K562 (cell line): ENCODE results near the gene TBC1D16. TPM values are rescaled to one million over a fixed set of nuclear protein-coding genes. Genes with fewer than 3 reads are reported as not detected.

Experiments
- ATAC-seq: fragments of 200-7000 bp; cut with Tn5 transposase; 3 replicates; pipeline ENCODE4 v1.9.1; 2020; ENCODE audit warnings: moderate library complexity
- BruUV-seq: library from RNA; stranded (reverse); fragments of 400-500 nt; replicated peaks from 2 replicates; lab custom pipeline; 2021; lab: Mats Ljungman, UMichigan
- CTCF ChIA-PET: fragments of 300-600 bp; formaldehyde crosslinking; extraction: SDS; loops from one replicate; lab custom pipeline; 2021; ENCODE audit warnings: low intra/inter-chr PET ratio; lab: Yijun Ruan, JAX
- POLR2A ChIA-PET: fragments of 300-600, 350-650 bp; sonication (Branson Sonifier 250); formaldehyde crosslinking; extraction: SDS; loops from one replicate; lab custom pipeline; 2021; ENCODE audit warnings: antibody characterized with exemption, inconsistent platforms; lab: Yijun Ruan, JAX
- DNase-seq, 4 experiments: peaks; one replicate each; pipeline versions ENCODE4 v3.0.0 to v3.0.0-alpha.2; 2011 to 2018; ENCODE audit warnings: low spot score in 3 of 4, mixed read lengths in 3 of 4; ENCODE audit errors: extremely low read depth in 1 of 4
- FAIRE-seq: peaks from 2 replicates; lab custom pipeline; 2011; peaks lifted over from hg19 to GRCh38; lab: Jason Lieb, UNC
- H2AFZ ChIP-seq: 2 replicates; pipeline ENCODE4 v1.6.0; 2011; ENCODE audit warnings: low read depth, low read length, control low read depth, inconsistent platforms
- H3K27ac ChIP-seq: fragments of 200-600 bp; 3 replicates; pipeline ENCODE4 v1.8.0; 2011; ENCODE audit warnings: low read depth, mild to moderate bottlenecking, control low read depth, inconsistent platforms, low read length, moderate library complexity, mixed read lengths; ENCODE audit errors: extremely low read depth
- H3K27me3 ChIP-seq, 2 experiments: fragments of 300-600 bp in 1 of 2; 2 replicates in 1 of 2; 3 replicates in 1 of 2; pipeline versions ENCODE4 v1.6.0 to v1.8.0; 2011; ENCODE audit warnings: inconsistent platforms in 2 of 2, low read length in 2 of 2, mild to moderate bottlenecking in 1 of 2, mixed read lengths in 1 of 2, moderate library complexity in 1 of 2; ENCODE audit not compliant: control insufficient read depth in 2 of 2, insufficient read depth in 2 of 2
- H3K36me3 ChIP-seq: fragments of 300-600 bp; 3 replicates; pipeline ENCODE4 v1.8.0; 2011; ENCODE audit warnings: mild to moderate bottlenecking, low read length, inconsistent platforms; ENCODE audit not compliant: control insufficient read depth, insufficient read depth
- H3K4me1 ChIP-seq, 2 experiments: fragments of 200-600 bp in 1 of 2; replicated peaks in 1 of 2; 2 replicates in 1 of 2; 3 replicates in 1 of 2; pipeline versions ENCODE4 v1.5.1 to v1.8.0; 2011; ENCODE audit warnings: inconsistent platforms in 2 of 2, low read length in 2 of 2, mild to moderate bottlenecking in 1 of 2, mixed read lengths in 1 of 2, moderate library complexity in 1 of 2; ENCODE audit not compliant: control insufficient read depth in 2 of 2, insufficient read depth in 2 of 2
- H3K4me2 ChIP-seq: 2 replicates; pipeline ENCODE4 v1.6.1; 2011; ENCODE audit warnings: low read length, control low read depth, inconsistent platforms, mixed read lengths; ENCODE audit not compliant: insufficient read depth
- H3K4me3 ChIP-seq: fragments of 200-600 bp; sonication (generic), shearing (Covaris generic); 2 replicates; pipeline ENCODE4 v1.5.1; 2016; ENCODE audit warnings: control low read depth, inconsistent platforms
- H3K79me2 ChIP-seq: fragments of 200-600 bp; 3 replicates; pipeline ENCODE4 v1.8.0; 2011; ENCODE audit warnings: low read length, inconsistent platforms; ENCODE audit not compliant: control insufficient read depth, insufficient read depth
- H3K9ac ChIP-seq, 2 experiments: 2 replicates each; pipeline versions ENCODE4 v1.6.0 to v1.6.1; 2011; ENCODE audit warnings: low read depth in 2 of 2, low read length in 2 of 2, control low read depth in 1 of 2, inconsistent platforms in 1 of 2, mild to moderate bottlenecking in 1 of 2, mixed read lengths in 1 of 2; ENCODE audit not compliant: insufficient read depth in 1 of 2
- H3K9me1 ChIP-seq: one replicate; pipeline ENCODE4 v1.6.0; 2011; ENCODE audit warnings: inconsistent platforms, mild to moderate bottlenecking, low read length, moderate library complexity; ENCODE audit not compliant: control insufficient read depth, insufficient read depth
- H3K9me3 ChIP-seq: replicated peaks from 2 replicates; pipeline ENCODE4 v1.5.1; 2011; ENCODE audit warnings: low read depth, low read length, inconsistent platforms; ENCODE audit not compliant: control insufficient read depth, insufficient read depth
- H4K20me1 ChIP-seq: replicated peaks from 2 replicates; pipeline ENCODE4 v1.6.1; 2011; ENCODE audit warnings: low read length, inconsistent platforms, mixed read lengths; ENCODE audit not compliant: control insufficient read depth, insufficient read depth
- EZH2 ChIP-seq: IDR thresholded peaks from 2 replicates; pipeline ENCODE4 v1.6.1; 2012; ENCODE audit warnings: low read depth, mild to moderate bottlenecking, inconsistent platforms, low read length, borderline replicate concordance
- WGBS: fragments of 100-300 bp; shearing (Covaris generic); methylation state at CpG from one replicate; pipeline ENCODE4 v1.1.6; 2016; ENCODE audit warnings: low coverage, mixed read lengths; ENCODE audit not compliant: insufficient coverage; ENCODE audit errors: missing lambda C conversion rate; 5-methylcytosine and 5-hydroxymethylcytosine counted together
- in situ Hi-C: fragments of 300-500 bp; cut with MboI; formaldehyde crosslinking; loops from 4 replicates; pipeline ENCODE4 v1.15.0; 2018; ENCODE audit warnings: inconsistent platforms, mixed read lengths
- intact Hi-C: fragments of 100-400 bp; cut with micrococcal nuclease; formaldehyde crosslinking; loops from 2 replicates; pipeline ENCODE4 v1.14.2; 2022
- polyA plus RNA-seq, 8 experiments: library from polyadenylated mRNA; depleted of rRNA in 4 of 8; stranded (reverse) in 5 of 8; unstranded in 3 of 8; fragments of >200 nt; fragmentation: Nextera tagmentation in 2 of 8; fragmentation: Illumina TruSeq in 1 of 8; extraction: Ambion mirVana in 2 of 8; extraction: Trizol in 1 of 8; gene quantifications; 2 replicates each; pipeline versions ENCODE4 v1.2.1 to v1.2.3, GENCODE V29; 2011 to 2014; ENCODE audit warnings: inconsistent platforms in 1 of 8, missing spikeins in 1 of 8
- total RNA-seq, 7 experiments: library from RNA; depleted of rRNA in 6 of 7; stranded (reverse); fragments of >200 nt in 6 of 7; fragmentation: Illumina TruSeq in 2 of 7; extraction: Trizol in 2 of 7; gene quantifications; 2 replicates each; pipeline versions ENCODE4 v1.2.1 to v1.2.3, GENCODE V29; 2011 to 2021; ENCODE audit warnings: low replicate concordance in 1 of 7
- TF ChIP-seq, protein P1 (sequence below): fragments of 250-450 bp; sonication (Bioruptor Pico); IDR thresholded peaks from 2 replicates; pipeline ENCODE4 v1.5.0; 2022; ENCODE audit warnings: mild to moderate bottlenecking

The TBC1D16 gene
- total and polyA plus RNA-seq, 9 of the 15 experiments (the other 6 are each of a cell fraction or from before 2014, with no cell fraction given): 0.01 to 0.20 (median 0.03) TPM; not detected in 1

DNA sequence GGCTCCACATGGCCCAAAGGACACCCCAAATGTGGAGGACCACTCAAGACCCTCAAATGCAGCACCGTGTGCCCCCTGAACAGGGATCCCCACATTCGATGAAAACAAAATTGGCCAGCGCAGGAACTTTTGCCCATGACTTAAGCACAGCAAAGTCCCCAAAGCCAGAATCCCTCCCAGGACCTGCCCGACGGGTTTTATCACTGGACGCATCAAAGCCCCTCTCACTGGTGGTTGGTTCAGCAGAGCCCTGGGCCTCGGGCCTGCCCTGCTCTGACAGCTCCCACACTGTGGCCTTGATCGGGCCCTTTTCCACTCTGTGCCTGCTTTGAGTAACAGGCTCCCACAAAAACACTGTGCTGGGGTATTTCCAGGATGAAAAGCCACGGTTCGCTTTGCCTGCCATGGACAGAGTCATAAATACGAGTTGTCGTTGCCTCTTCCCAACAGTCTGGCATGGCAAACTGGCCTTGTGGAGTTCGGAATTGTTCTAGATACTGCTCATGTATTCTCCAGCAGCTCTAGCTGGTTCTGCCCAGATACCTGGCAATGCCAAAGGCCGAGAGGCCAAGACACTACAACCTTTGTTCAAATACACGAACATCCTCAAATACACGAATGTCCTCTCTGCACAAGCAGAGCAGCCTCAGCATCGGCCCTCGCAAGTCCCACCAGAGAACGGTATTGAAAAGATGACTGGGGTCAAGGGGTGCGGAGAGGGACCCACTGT, 46.4 kb downstream of the TBC1D16 start:
- H3K36me3 ChIP-seq: no peaks in the 10 kb centered on the region
- H4K20me1 ChIP-seq: peaks cover 7% of the 10 kb centered on the region
- H2AFZ ChIP-seq: no peak overlapping the region
- in situ Hi-C loops: no loop called here
- H3K9me1 ChIP-seq: no peaks in the 10 kb centered on the region
- ChIA-PET POLR2A (no interaction called here), CTCF (no interaction called here)
- 10% methylated on average over 20 of the region's 20 CpGs for WGBS
- intact Hi-C loops: no loop called here
- H3K79me2 ChIP-seq: no peaks in the 10 kb centered on the region
- 0 out of 2 replicates have a peak, but pooled peaks have one; percentile 18 for TF ChIP-seq EZH2
- TF ChIP-seq, protein P1, sequence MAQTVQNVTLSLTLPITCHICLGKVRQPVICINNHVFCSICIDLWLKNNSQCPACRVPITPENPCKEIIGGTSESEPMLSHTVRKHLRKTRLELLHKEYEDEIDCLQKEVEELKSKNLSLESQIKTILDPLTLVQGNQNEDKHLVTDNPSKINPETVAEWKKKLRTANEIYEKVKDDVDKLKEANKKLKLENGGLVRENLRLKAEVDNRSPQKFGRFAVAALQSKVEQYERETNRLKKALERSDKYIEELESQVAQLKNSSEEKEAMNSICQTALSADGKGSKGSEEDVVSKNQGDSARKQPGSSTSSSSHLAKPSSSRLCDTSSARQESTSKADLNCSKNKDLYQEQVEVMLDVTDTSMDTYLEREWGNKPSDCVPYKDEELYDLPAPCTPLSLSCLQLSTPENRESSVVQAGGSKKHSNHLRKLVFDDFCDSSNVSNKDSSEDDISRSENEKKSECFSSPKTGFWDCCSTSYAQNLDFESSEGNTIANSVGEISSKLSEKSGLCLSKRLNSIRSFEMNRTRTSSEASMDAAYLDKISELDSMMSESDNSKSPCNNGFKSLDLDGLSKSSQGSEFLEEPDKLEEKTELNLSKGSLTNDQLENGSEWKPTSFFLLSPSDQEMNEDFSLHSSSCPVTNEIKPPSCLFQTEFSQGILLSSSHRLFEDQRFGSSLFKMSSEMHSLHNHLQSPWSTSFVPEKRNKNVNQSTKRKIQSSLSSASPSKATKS: no peak
- peaks cover 55 to 72% of the 10 kb centered on the region in 2 experiments for H3K27me3 ChIP-seq
- FAIRE-seq (no peak), DNase-seq (no peak), ATAC-seq (no peak)
- H3K27ac ChIP-seq: no peak overlapping the region
- no peaks in the 10 kb centered on the region for H3K9me3 ChIP-seq
- peaks cover 16 to 38% of the 10 kb centered on the region in 2 experiments for H3K4me1 ChIP-seq
- H3K9ac ChIP-seq: no peak overlapping the region
- H3K4me3 ChIP-seq: no peak overlapping the region
- H3K4me2 ChIP-seq: no peak overlapping the region
- no TSS peak for BruUV-seq
